Measurements from ENCODE around the gene SLC8A3. TPM values are rescaled to one million over a fixed set of nuclear protein-coding genes. Genes with fewer than 3 reads are reported as not detected.

SLC8A3 gene
- total and polyA plus RNA-seq, 2 donors (not counting 3 experiments of a cell fraction or from before 2014, with no cell fraction given), result not detected

DNA sequence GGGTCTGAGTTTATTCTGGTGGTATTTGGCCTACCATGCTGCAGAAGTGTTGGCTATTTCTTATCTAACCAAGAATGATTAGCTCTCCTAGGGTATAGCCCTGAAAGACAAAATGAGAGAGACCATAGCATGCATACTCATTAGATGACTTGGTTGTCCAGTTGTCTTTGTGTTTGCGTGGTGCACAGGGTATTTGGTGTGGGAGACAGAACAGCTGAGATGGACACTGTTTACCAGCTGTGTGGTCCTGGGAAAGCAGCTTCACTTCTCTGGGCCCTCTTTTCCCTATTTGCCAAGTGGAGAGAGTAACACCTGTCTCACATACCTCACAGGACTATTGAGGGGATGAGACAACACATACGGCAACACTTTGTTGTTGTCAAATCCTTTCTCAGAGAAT, 95.6 kb downstream of the SLC8A3 start:
- DNase-seq (ENCODE audit: low read depth, low spot score), result no peak
- peaks cover 0 to 3% of the 10 kb centered on the region in 2 experiments for H3K27me3 ChIP-seq (ENCODE audit: control insufficient read depth in 2 of 2, insufficient read depth in 2 of 2, low read length in 2 of 2)
- no TSS peak for BruUV-seq (replicated peaks)
- no peak overlapping the region for H3K27ac ChIP-seq (ENCODE audit: insufficient read depth, low read depth, low read length)
- no peaks in the 10 kb centered on the region for H3K36me3 ChIP-seq (ENCODE audit: control insufficient read depth in 2 of 2, extremely low read depth in 1 of 2, insufficient read depth in 2 of 2, low read length in 2 of 2)
- intact Hi-C loops (cut with micrococcal nuclease), result no loop called here
- no peaks in the 10 kb centered on the region for H3K4me1 ChIP-seq (ENCODE audit: control insufficient read depth, extremely low read depth, insufficient read depth, low read length)
- H4K20me1 ChIP-seq (replicated peaks; ENCODE audit: control insufficient read depth, extremely low read depth, insufficient read depth, low read length), result no peaks in the 10 kb centered on the region
- ChIA-PET POLR2A (no interaction called here), CTCF (interaction anchor here (1.2 to 1.7 kb wide), 2 partner anchors 18 to 65 kb away, joined by 4 read pairs; no protein-coding TSS in a partner anchor)
- H2AFZ ChIP-seq (ENCODE audit: low read depth, low read length), result no peak overlapping the region
- H3K4me2 ChIP-seq (ENCODE audit: insufficient read depth, low read length), result no peak overlapping the region
- no peaks in the 10 kb centered on the region for H3K9me3 ChIP-seq (replicated peaks; ENCODE audit: control insufficient read depth, insufficient read depth, low read length)
- H3K9ac ChIP-seq (replicated peaks; ENCODE audit: extremely low read depth, insufficient read depth, low read length), result no peak overlapping the region
- H3K9me1 ChIP-seq (replicated peaks; ENCODE audit: control insufficient read depth, extremely low read depth, insufficient read depth, low read length), result no peaks in the 10 kb centered on the region
- TF ChIP-seq GATA2 (IDR thresholded peaks at IDR 0.05; ENCODE audit: insufficient read depth, insufficient read length, low read depth, low read length) (no peak), EZH2 (IDR thresholded peaks at IDR 0.05; ENCODE audit: borderline replicate concordance, low read depth, low read length, severe bottlenecking) (no peak), FOS (IDR thresholded peaks at IDR 0.05; ENCODE audit: borderline replicate concordance, insufficient read depth, low read length) (no peak), POLR2AphosphoS5 (IDR thresholded peaks at IDR 0.05; ENCODE audit: insufficient read depth, low read depth, low read length) (no peak), JUN (IDR thresholded peaks at IDR 0.05; ENCODE audit: borderline replicate concordance, insufficient read depth, insufficient read length, low read depth) (no peak), POLR2A (IDR thresholded peaks at IDR 0.05; ENCODE audit: low read depth, low read length) (no peak), MYC (IDR thresholded peaks at IDR 0.05; ENCODE audit: low read depth, low read length) (no peak)
- TF ChIP-seq, protein P1, sequence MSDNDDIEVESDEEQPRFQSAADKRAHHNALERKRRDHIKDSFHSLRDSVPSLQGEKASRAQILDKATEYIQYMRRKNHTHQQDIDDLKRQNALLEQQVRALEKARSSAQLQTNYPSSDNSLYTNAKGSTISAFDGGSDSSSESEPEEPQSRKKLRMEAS (IDR thresholded peaks at IDR 0.05; ENCODE audit: insufficient read depth, insufficient read length), result no peak
- TF ChIP-seq, protein P2, sequence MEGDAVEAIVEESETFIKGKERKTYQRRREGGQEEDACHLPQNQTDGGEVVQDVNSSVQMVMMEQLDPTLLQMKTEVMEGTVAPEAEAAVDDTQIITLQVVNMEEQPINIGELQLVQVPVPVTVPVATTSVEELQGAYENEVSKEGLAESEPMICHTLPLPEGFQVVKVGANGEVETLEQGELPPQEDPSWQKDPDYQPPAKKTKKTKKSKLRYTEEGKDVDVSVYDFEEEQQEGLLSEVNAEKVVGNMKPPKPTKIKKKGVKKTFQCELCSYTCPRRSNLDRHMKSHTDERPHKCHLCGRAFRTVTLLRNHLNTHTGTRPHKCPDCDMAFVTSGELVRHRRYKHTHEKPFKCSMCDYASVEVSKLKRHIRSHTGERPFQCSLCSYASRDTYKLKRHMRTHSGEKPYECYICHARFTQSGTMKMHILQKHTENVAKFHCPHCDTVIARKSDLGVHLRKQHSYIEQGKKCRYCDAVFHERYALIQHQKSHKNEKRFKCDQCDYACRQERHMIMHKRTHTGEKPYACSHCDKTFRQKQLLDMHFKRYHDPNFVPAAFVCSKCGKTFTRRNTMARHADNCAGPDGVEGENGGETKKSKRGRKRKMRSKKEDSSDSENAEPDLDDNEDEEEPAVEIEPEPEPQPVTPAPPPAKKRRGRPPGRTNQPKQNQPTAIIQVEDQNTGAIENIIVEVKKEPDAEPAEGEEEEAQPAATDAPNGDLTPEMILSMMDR (IDR thresholded peaks at IDR 0.05; ENCODE audit: extremely low read depth in 1 of 2, insufficient read depth in 1 of 2, low read depth in 1 of 2, low read length in 2 of 2), result no peak
- no peak for FAIRE-seq
- H3K79me2 ChIP-seq (ENCODE audit: control insufficient read depth, insufficient read depth, low read length), result no peaks in the 10 kb centered on the region
- no peak overlapping the region for H3K4me3 ChIP-seq (replicated peaks in 1 of 3; ENCODE audit: insufficient read depth in 1 of 3, low read depth in 1 of 3, low read length in 3 of 3)
- dilution Hi-C loops (cut with MboI; ENCODE audit: extremely low pct_ligation_motif_present, low sequenced_read_pairs), result no loop called here

All from endothelial cell of umbilical vein (primary cell).